Measurements from ENCODE around the gene ING4.
"Not testable (repeated sequence)": the region's sequence is repeated elsewhere in the genome, so short reads cannot be mapped to it uniquely, and the experiment has no call there.

Gene ING4

DNA sequence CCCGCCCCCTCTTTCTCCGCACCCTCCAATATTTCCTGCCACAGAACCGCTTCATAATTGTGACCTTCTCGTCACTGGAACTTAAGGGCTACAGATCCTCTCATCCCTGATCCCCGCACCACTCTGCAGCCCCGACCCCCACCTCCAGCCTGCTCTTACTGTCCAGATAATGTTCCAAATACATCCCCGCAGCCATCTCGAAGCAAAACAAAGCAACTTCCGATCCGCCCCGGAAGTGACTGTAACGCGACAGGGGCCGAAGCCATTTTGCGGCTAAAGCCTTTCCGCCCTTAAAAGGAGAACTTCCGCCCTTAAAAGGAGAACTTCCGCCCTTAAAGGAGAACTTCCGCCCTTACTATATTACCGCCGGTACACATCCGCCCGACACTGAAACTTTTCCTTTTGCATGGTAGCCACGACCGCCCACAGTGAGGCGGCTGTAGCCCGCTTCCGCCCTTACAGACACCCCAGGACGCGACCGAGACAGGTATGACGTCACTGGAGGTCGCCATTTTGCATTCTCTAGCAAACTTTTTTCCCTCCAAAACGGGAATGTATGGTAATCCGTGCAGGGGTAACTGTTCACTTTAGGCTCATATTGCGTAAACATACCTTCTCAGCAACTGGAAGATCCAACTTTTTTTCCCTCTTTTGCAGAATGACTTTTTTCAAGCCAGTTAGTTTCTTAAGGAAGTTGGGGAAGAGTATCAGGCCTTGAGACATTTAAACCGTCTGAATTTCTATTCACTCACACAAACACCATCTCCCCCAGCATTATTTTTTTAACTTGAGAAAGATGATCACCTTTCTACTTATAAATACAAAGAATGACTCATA, at the start of gene ING4:
Gene ING4 (minus strand): TSS at position 214 of the 837 bp plus-strand sequence. CDS start 18 bp downstream, at position 196.
- DNase-seq, result peak; percentile 96

DNA sequence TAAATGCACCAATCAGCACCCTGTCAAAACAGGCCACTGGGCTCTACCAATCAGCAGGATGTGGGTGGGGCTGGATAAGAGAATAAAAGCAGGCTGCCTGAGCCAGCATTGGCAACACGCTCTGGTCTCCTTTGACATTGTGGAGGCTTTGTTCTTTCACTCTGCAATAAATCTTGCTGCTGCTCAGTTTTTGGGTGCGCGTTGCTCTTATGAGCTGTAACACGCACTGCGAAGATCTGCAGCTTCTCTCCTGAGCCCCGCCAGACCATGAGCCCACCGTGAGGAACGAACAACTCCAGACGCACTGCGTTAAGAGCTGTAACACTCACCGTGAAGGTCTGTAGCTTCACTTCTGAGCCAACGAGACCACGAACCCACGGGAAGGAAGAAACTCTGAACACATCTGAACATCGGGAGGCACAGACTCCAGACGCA, 46.1 kb upstream of the ING4 start:
- peak; percentile 30 for DNase-seq

DNA sequence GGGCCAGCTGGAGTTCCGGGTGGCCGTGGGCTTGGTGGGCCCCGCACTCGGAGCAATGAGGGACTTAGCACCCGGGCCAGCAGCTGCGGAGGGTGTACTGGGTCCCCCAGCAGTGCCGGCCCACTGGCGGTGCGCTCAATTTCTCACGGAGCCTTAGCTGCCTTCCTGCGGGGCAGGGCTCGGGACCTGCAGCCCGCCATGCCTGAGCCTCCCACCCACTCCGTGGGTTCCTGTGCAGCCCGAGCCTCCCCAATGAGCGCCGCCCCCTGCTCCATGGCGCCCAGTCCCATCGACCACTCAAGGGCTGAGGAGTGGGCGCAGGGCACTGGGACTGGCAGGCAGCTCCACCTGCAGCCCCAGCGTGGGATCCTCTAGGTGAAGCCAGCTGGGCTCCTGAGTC, 45.4 kb upstream of the ING4 start:
- not testable (repeated sequence) for DNase-seq

DNA sequence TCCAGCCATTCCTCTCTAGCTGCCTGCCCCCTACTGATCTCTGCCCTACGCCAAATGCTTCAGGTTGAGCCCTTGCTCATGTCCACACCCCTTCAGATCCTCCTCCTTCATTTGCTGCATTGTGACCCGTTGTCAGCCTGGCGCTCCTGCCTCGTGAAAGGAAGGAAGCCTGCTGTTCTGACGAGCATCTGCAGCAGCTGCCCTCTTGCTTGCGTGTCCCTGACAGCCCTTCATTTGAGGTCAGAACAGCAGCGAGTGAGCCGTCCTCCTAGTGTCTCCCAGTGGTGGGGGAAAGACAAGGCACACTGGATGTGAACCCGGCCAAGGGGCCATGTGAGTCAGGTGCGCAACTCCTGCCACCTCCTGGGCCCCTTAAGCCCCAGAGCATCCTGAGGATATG, 40.7 kb upstream of the ING4 start:
- no peak for DNase-seq

DNA sequence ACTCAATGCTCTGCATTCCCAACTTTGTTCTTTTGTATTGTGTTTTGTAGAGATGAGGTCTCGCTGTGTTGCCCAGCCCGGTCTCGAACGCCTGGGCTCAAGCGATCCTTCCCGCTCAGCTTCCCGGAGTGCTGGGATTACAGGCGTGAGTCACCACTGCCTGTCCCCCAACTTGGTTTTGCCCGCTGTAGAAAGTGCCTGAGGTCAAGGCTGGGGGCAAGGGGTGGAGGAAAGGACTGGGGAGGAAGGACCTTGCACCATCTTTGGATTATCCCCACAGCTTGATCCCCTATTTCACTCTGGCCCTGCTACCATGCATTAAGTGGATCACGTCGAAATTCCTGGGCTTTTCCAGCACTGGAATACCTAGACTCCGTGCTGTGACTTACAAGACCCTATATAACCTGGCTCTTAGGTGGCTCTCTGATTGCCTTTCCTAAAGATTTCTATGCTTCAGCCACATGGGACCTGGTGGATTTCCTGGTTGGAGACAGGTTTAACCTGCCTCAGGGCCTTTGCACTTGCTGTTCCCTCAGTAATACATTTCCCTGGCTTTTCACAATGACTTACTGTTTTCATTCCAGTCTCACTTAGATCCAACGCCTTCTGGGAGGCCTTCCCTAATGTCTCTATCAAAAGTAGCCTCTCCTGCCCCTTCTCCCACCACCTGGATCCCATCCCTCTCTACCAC, 38.3 kb upstream of the ING4 start:
- DNase-seq, result no peak

DNA sequence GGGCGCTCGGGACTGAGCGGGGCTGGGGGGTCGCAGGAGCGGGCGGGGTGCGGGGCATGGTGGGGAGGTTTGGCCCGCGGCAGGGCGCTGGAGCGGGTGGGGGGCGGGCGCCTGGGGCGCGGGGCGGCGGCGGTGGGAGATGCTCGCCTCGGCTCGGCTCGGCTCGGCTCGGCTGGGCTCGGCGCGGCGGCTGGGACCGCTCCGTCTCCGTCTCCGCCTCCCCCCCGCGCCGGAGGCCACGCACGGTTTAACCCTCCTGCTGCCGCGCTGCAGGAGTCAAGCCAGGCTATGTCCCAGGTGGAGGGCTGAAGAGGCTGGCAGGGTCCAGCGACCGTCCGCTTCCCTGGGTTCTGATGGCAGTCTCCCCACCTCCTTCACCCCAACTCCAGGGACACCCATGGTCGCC, 37.7 kb upstream of the ING4 start, which contains the start of gene PIANP:
Gene PIANP (minus strand): TSS at position 170 of the 406 bp plus-strand sequence. CDS start 2,754 bp downstream, outside the sequence.
- DNase-seq, result peak; percentile 66

DNA sequence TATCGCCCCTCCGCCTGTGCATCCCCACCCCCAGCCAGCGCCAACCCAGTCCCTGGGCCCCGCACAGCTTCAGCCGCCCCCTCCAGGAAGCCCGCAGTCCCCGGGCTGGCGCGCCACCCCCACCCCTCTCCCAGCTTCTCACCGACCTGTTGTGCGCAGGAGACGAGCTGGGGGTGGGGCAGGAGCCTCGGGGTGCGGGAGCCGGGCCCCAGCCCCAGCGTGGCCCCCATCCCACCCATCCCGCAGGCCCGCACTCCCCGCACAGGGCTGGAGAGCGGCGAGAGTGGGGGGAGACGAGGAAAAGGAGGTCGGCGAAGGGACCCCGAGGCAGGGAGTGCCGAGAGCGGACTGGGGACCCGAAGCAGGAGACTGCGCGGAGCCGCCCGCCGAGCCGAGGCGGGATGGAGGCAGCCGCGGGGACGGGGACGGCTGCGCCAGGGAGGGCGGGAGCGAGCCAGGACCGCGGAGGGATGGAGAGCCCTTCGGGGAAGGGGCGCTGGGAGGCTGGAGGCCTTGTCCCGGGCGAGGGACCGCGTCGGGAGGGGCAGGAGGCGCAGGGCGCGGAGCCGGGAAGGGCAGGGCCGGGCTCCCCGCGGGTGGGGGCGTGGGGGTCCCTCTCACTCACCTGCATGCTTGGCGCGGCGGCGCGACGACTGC, 37.2 kb upstream of the ING4 start:
- DNase-seq, result peak; percentile 39

DNA sequence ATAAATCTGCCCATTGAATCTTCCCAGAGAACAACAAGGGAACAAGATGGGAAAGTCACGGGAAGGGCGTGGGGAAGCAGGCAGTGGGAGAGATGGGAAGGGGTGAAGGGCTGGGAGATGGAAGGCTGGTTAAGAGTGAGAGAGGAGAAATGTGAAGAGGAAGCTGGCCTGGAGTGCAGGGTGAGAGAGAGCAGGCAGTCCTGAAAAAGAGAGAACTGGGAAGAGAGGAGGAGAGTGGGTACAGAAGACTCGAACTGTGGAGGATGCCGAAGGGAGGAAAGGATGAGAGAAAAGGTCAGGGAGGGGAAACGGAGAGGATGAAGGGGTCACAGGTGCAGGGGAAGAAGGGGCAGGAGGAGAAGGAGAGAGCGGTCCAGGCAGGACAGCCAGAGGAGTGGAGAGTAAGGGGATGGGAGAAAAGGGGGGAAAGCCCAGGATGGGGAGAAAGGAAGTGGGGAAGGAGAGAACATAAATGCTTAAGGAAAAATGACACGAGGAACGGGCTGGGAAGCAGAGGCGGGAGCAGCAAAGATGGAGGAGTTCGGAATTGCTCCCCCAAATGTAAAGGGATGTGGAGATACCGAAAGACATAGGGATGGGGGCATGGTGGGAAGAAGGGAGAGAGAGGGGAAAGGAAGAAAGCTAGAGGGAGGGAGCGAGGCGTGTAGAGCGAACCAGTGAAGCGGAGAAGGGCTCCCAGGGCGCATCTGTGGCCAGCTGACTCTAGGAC, 36.5 kb upstream of the ING4 start:
- DNase-seq, result no peak

DNA sequence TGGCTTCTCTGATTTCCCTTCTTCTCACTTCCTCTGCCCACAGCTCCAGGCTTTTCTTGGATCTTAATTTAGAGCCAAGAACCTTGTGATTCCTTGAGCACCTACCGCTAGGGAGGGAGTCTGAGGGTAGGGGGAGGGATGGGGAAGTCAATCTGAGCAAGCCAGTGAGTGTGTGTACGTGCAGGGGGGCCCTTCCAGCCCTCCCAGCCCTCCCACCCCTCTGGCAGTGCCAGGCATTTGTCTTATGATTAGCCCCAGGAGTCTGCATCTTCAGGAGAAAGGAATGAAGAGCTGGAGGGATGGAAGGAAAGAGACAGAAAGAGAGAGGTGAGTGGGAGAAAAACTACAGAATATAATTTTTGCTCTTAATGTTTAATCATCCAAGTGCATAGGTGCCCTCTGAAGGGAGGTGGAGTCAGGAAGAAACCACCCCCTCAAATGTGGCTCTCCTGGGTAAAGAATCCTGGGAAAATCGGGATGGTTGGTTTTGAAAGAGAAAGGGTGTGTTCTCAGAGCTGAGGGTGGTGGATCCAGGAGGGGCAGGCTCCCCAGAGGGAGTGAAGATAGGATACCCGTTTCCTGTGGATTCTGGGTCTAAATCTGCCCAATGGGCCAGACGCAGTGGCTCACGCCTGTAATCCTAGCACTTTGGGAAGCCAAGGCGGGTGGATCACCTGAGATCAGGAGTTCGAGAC, 35.6 kb upstream of the ING4 start:
- no peak for DNase-seq

DNA sequence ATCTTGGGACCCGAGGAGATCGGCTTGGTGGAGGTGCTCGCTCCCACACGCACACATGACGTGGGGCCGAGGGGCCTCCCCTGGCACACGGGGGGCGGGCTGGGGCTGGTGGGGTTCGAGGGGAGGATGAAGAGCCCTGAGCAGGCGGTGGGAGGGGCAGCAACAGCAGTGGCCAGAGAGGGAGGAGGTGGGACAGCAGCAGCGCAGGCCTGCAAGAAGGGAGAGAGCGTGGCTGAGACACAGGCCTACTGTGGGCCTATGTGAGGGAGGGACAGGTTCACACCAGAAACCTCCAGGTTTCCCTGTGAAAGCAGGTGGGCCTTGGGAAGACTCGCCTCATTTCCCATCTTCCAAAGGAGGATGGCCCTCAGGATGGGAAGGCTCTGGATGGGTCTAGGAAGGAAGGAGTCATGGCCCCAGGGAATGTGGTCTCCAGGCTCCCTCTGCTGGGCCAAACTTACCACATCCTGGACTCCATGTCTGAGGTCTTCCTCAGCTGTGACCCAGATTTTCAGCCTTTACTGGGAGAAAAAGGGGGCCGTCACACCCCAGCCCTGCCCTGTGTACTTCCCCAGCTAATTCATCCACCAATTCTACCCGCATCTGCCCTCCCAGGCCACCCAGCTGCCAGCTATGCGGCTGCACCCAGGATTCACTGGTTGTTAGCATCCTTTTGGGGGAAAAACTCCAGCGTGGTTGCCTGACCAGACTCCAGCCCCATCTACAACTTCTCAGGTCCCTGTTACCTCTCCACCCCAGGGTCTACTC, 34.8 kb upstream of the ING4 start:
- DNase-seq, result peak; percentile 29

DNA sequence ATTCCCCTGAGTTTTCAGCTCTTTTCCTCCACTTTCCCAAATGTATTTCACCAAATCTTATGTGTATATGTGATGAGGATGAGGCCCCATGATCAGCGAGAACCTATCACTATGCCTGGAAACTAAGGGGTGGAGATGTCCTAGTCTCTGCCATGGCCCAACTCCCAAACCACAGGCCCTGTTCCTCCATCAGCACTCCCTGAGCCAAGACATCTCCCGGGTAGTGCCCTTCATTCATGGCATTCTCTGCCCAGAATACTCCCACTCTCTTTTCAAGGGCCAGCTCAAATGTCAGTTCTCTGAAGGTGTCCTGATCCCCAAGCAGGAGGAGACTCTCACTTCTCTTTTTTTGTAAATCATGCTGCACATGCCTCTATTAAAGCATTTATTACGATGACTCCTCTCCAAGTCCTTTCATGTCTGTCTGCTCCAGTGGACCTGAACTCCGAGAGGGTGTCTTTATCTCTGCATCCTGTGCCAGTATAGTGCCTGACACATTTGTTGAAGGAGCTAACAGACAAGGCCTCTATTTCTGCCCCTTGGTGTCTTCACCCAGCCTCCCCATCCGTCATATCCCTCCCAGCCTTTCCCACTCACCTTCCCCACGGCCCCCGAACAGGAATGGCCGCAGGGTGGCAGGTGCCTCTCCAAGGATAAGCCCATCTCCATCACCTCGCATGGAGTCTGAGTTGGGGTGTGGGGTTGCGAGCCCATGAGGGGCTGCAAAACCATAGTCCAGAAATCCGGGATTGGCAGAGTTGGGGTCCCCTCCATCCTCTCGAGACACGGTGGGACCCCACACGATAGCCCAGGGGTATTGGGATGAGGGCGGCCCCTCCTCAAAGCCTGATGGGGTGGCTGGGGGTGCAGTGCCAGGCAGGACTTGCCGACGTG, 34.0 kb upstream of the ING4 start:
- DNase-seq, result no peak

DNA sequence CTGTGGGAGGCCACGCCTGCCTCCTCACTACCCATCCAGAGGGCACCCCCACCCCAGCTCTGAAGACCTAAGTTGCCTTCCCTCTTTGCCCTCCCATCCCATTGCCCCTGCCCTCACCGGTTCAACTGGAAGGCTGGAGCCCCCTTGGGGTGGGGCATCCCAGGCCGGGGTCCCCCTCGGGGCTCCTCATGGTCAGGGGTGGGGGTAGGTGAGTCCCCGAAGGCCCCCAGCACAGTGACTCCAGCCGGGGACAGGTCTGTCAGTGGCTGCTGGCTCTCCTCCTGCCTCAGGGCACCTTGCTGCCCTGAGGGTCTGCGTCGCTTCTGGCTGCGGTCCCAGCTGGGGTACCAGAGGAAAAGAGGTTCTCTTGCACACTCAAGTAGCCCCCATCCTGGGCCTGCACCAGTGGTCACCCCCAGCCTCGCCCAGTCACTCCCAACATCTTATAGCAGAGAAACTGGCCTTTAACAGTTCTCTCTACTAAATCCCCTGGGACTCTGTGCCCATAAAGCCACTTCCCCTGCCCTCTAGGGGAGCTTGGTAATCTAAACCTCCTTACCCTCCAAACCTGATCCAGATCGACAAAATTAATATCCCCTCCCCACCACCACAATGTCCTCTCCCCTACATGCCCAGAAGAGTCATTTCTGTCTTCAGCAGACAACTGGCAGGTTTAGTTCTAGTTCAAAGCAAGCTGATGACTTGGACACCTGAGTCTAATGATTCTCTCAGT, 32.6 kb upstream of the ING4 start:
- DNase-seq, result no peak

DNA sequence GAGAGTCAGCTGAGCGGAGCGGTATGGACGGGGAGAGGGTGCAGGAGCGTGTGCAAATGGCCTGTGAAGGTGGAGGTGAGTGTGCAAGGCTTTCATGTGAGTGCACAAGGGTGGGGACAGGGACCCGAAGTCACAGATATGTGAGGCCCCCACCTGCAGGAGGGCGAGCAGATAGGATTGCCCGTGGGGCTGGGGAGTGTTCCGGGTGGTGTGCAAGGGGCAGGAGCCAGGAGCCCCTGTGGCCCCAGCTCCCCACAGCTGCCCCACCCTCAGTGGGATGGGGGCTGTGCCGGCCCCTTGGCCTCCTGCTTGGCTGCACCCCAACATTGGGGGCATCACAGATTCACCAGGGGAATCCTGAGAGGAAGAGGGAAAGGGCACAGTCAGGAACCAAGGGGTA, 31.8 kb upstream of the ING4 start:
- DNase-seq, result no peak

DNA sequence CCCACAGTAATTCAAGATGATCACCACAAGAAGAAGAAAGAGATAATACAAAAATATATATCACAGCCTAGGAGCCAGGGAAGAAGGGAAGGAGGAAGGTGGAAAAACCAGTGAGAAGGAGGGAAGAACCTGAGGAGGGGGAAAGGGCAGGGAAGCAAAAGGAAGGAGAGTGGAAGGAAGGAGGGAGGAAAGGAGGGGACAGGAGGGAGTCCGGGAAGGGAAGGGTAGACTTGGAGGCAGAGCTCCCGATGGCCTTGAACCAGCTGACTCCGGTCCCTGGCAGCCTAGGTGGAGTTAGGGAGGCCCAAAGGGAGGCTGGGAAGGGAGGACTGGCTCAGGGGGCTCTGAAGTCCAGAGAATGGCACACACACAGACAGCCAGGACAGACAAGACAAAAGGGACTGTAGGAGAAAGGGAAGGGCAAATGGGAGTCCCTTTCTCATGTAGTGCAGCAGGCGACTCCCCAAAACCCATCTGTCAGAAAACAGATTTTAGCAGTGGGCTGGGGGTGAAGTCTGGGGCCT, 31.0 kb upstream of the ING4 start:
- no peak for DNase-seq

DNA sequence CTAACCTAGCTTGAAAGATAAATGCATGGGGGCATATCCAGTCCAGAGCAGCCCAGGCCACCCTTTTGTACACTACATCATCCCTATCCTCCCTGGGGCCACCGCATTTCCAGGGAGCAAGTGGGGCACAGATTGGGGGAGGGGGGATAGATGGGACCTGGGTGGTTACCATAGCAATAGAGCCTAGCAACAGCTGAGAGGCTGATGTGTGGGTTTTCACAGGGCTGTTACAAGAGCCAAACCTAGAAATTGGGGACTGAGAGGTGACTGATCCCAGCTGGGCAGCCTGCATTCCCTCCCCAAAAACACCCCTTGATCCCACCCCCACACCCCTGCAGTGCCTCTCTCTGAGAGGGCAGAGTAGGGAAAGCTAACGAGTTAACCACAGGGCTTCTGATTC, 30.0 kb upstream of the ING4 start:
- DNase-seq, result no peak

DNA sequence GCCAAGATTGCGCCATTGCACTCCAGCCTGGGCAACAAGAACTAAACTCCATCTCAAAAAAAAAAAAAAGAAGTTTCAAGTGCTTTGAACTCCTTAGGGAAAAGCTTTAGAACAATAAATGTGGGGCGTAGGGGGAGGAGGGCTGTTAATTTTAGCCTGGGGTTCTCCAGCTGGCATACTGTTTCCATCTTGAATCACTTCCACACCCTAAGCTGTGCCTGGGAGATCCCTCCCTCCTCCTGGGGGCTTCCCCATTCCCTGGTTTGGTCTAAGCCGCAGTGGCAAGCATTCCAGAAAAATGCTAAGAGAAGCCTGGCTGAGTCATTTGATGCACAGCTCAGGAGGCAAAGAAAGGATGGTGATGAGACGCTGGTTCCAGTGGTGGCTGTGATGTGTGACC, 28.6 kb upstream of the ING4 start:
- DNase-seq, result no peak

DNA sequence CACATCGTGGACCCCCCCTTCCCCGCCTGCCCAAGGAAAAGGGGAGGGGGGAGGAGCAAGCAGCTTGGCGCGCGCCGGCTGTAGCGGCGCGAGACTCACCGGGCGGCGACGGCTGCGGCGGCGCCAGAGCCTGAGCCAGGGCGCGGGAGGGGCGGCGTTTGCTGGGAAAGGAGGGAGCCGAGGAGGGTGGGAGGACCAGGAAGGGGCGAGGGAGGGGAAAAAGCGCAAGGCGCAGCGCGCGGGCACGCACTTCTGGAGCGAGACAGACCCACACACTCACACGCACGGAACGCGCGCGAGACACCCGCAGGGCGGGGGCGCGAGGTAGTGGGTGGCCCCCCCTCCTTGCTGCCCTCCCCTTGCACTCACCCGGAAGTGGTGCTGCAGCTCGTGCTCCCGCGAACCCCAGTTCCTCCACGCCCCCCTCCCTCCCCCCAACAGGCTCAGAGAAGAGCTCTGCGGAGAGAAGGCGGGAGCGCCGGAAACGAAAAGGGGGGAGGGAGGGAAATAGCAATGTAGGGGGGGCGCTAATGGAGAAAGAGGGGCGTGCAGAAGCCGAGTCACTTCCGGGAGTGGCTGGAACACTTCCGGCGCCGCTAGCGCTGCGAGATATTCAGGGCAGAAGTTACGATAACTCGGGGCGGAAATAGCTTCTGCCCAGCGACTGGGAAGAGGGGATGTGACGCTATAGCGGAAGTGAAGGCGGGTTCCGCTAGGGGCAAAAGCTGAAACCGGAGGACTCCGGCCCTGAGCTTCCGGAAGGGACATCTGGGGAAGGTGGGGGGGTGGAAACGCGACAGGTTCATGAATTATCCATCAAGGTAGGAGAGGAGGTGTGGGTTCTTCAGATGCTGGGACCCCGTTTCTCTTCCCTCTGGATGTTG, 26.3 kb upstream of the ING4 start, which contains the start of gene ZNF384:
Gene ZNF384 (minus strand): TSS at position 377 of the 884 bp plus-strand sequence. CDS start 9,855 bp downstream, outside the sequence.
- peak; percentile 95 for DNase-seq

DNA sequence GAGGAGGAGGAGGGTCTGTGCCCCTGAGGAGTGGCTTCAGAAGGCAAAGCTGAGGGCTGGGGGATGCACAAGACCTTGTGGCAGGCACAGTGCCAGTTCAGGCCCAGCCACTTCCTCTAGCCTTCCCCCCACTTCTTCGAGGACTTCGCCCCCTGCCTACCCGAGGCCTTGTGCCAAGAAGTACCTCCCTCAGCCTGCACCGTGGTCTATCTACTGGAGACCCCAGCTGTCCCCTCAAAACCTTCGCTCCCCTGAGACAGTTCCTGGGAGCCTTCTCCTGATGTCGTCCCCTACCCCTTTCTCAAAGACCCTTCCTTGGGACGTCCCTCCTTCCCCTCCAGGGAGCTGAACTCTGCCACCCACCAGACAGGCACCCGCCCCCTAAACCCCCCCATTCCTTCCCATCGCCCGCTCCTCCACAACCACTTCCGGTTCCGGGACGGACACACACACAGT, 25.7 kb upstream of the ING4 start:
- DNase-seq, result peak; percentile 52
